Measurements from ENCODE around the gene TBCE.

TBCE gene

GRCh38 chr1:235410467-235410866 lies 43.2 kb downstream of the TBCE start:
- TF ChIP-seq CTCF (IDR thresholded peaks at IDR 0.05; ENCODE audit: low read depth, low read length, missing control alignments), result no peak
- no peak for DNase-seq (ENCODE audit: low read depth)
- H3K4me3 ChIP-seq (ENCODE audit: low read depth, low read length), result no peak overlapping the region

GRCh38 chr1:235411489-235412486 lies 44.6 kb downstream of the TBCE start:
- no peak for TF ChIP-seq CTCF (IDR thresholded peaks at IDR 0.05; ENCODE audit: low read depth, low read length, missing control alignments)
- DNase-seq (ENCODE audit: low read depth), result no peak
- no peak overlapping the region for H3K4me3 ChIP-seq (ENCODE audit: low read depth, low read length)

- peak; percentile 38 for DNase-seq (ENCODE audit: low read depth)
- H3K4me3 ChIP-seq (ENCODE audit: low read depth, low read length), result no peak overlapping the region
- peak; percentile 78 for TF ChIP-seq CTCF (IDR thresholded peaks at IDR 0.05; ENCODE audit: low read depth, low read length, missing control alignments)
Measured at GRCh38 chr1:235415008-235415904, 48.0 kb downstream of the TBCE start.

- DNase-seq (ENCODE audit: low read depth), result no peak
- no peak for TF ChIP-seq CTCF (IDR thresholded peaks at IDR 0.05; ENCODE audit: low read depth, low read length, missing control alignments)
- H3K4me3 ChIP-seq (ENCODE audit: low read depth, low read length), result no peak overlapping the region
Measured at GRCh38 chr1:235416662-235417049, 49.4 kb downstream of the TBCE start.

GRCh38 chr1:235417086-235417697 lies 50.0 kb downstream of the TBCE start:
- DNase-seq (ENCODE audit: low read depth), result no peak
- peak; percentile 84 for TF ChIP-seq CTCF (IDR thresholded peaks at IDR 0.05; ENCODE audit: low read depth, low read length, missing control alignments)

GRCh38 chr1:235421751-235422150 lies 54.5 kb downstream of the TBCE start:
- H3K4me3 ChIP-seq (ENCODE audit: low read depth, low read length), result no peak overlapping the region
- no peak for DNase-seq (ENCODE audit: low read depth)
- no peak for TF ChIP-seq CTCF (IDR thresholded peaks at IDR 0.05; ENCODE audit: low read depth, low read length, missing control alignments)

More at GRCh38 chr1:235417086-235417697, 50.0 kb downstream of the TBCE start:
- H3K4me3 ChIP-seq (ENCODE audit: low read depth, low read length), result no peak overlapping the region
